ENCODE data around the gene METRN.
"Not testable (repeated sequence)": the region's sequence is repeated elsewhere in the genome, so short reads cannot be mapped to it uniquely, and the experiment has no call there.

Gene METRN

GRCh38 chr16:684961-685696 is 29.8 kb upstream of the METRN start:
- Histone ChIP-seq H3K36me3 (ENCODE audit: control insufficient read depth, insufficient read depth, low read length, severe bottlenecking) (peaks cover 25% of the 10 kb centered on the region), H3K9ac (ENCODE audit: low read length) (no peak overlapping the region), H3K4me1 (ENCODE audit: control insufficient read depth, insufficient read depth, low read length) (peaks cover 40% of the 10 kb centered on the region), H3K4me3 (ENCODE audit: low read length) (no peak overlapping the region), H3K9me3 (ENCODE audit: control insufficient read depth, low read length) (no peaks in the 10 kb centered on the region), H3K27me3 (replicated peaks; ENCODE audit: control insufficient read depth, insufficient read depth, low read length) (no peaks in the 10 kb centered on the region)
- DNase-seq (ENCODE audit: low read depth), result no peak

GRCh38 chr16:685967-686366 is 29.0 kb upstream of the METRN start:
- Histone ChIP-seq H3K4me3 (ENCODE audit: low read length) (no peak overlapping the region), H3K27me3 (replicated peaks; ENCODE audit: control insufficient read depth, insufficient read depth, low read length) (no peaks in the 10 kb centered on the region), H3K9ac (ENCODE audit: low read length) (no peak overlapping the region), H3K36me3 (ENCODE audit: control insufficient read depth, insufficient read depth, low read length, severe bottlenecking) (peaks cover 25% of the 10 kb centered on the region), H3K9me3 (ENCODE audit: control insufficient read depth, low read length) (no peaks in the 10 kb centered on the region), H3K4me1 (ENCODE audit: control insufficient read depth, insufficient read depth, low read length) (peaks cover 40% of the 10 kb centered on the region)
- DNase-seq (ENCODE audit: low read depth), result peak; percentile 52

GRCh38 chr16:686459-687260 is 28.3 kb upstream of the METRN start:
- no peak overlapping the region for H3K9ac ChIP-seq (ENCODE audit: low read length)
- peaks cover 33% of the 10 kb centered on the region for H3K4me1 ChIP-seq (ENCODE audit: control insufficient read depth, insufficient read depth, low read length)
- no peak overlapping the region for H3K4me3 ChIP-seq (ENCODE audit: low read length)
- H3K27me3 ChIP-seq (replicated peaks; ENCODE audit: control insufficient read depth, insufficient read depth, low read length), result no peaks in the 10 kb centered on the region
- peaks cover 21% of the 10 kb centered on the region for H3K36me3 ChIP-seq (ENCODE audit: control insufficient read depth, insufficient read depth, low read length, severe bottlenecking)
- no peak for DNase-seq (ENCODE audit: low read depth)
- no peaks in the 10 kb centered on the region for H3K9me3 ChIP-seq (ENCODE audit: control insufficient read depth, low read length)

- no peaks in the 10 kb centered on the region for H3K27me3 ChIP-seq (replicated peaks; ENCODE audit: control insufficient read depth, insufficient read depth, low read length)
- H3K4me1 ChIP-seq (ENCODE audit: control insufficient read depth, insufficient read depth, low read length), result peaks cover 25% of the 10 kb centered on the region
- no peak for DNase-seq (ENCODE audit: low read depth)
- peaks cover 13% of the 10 kb centered on the region for H3K36me3 ChIP-seq (ENCODE audit: control insufficient read depth, insufficient read depth, low read length, severe bottlenecking)
- no peak overlapping the region for H3K4me3 ChIP-seq (ENCODE audit: low read length)
- no peak overlapping the region for H3K9ac ChIP-seq (ENCODE audit: low read length)
- no peaks in the 10 kb centered on the region for H3K9me3 ChIP-seq (ENCODE audit: control insufficient read depth, low read length)
Observed at GRCh38 chr16:687499-687898, 27.4 kb upstream of the METRN start.

- Histone ChIP-seq H3K27me3 (replicated peaks; ENCODE audit: control insufficient read depth, insufficient read depth, low read length) (peaks cover 7% of the 10 kb centered on the region), H3K9me3 (ENCODE audit: control insufficient read depth, low read length) (no peaks in the 10 kb centered on the region), H3K4me3 (ENCODE audit: low read length) (peak overlapping the region; percentile 96)
Observed at GRCh38 chr16:689175-689897, 25.6 kb upstream of the METRN start.

GRCh38 chr16:691242-691641 is 23.7 kb upstream of the METRN start:
- H3K9me3 ChIP-seq (ENCODE audit: control insufficient read depth, low read length); DNase-seq (ENCODE audit: low read depth); H3K4me3 ChIP-seq (ENCODE audit: low read length); H3K9ac ChIP-seq (ENCODE audit: low read length); H3K36me3 ChIP-seq (ENCODE audit: control insufficient read depth, insufficient read depth, low read length, severe bottlenecking): not testable (repeated sequence)
- peaks cover 14% of the 10 kb centered on the region for H3K27me3 ChIP-seq (replicated peaks; ENCODE audit: control insufficient read depth, insufficient read depth, low read length)
- peaks cover 14% of the 10 kb centered on the region for H3K4me1 ChIP-seq (ENCODE audit: control insufficient read depth, insufficient read depth, low read length)

More at GRCh38 chr16:689175-689897, 25.6 kb upstream of the METRN start:
- DNase-seq (ENCODE audit: low read depth), result no peak
- Histone ChIP-seq H3K9ac (ENCODE audit: low read length) (peak overlapping the region; percentile 97), H3K36me3 (ENCODE audit: control insufficient read depth, insufficient read depth, low read length, severe bottlenecking) (peaks cover 5% of the 10 kb centered on the region), H3K4me1 (ENCODE audit: control insufficient read depth, insufficient read depth, low read length) (peaks cover 14% of the 10 kb centered on the region)

GRCh38 chr16:692356-693108 is 22.4 kb upstream of the METRN start:
- H3K9ac ChIP-seq (ENCODE audit: low read length), result no peak overlapping the region
- H3K27me3 ChIP-seq (replicated peaks; ENCODE audit: control insufficient read depth, insufficient read depth, low read length), result peaks cover 14% of the 10 kb centered on the region
- peaks cover 14% of the 10 kb centered on the region for H3K4me1 ChIP-seq (ENCODE audit: control insufficient read depth, insufficient read depth, low read length)
- no peak overlapping the region for H3K4me3 ChIP-seq (ENCODE audit: low read length)
- no peaks in the 10 kb centered on the region for H3K36me3 ChIP-seq (ENCODE audit: control insufficient read depth, insufficient read depth, low read length, severe bottlenecking)
- H3K9me3 ChIP-seq (ENCODE audit: control insufficient read depth, low read length), result no peaks in the 10 kb centered on the region
- no peak for DNase-seq (ENCODE audit: low read depth)

- no peak for DNase-seq (ENCODE audit: low read depth)
- peaks cover 14% of the 10 kb centered on the region for H3K4me1 ChIP-seq (ENCODE audit: control insufficient read depth, insufficient read depth, low read length)
- H3K4me3 ChIP-seq (ENCODE audit: low read length), result no peak overlapping the region
- H3K9ac ChIP-seq (ENCODE audit: low read length), result no peak overlapping the region
- no peaks in the 10 kb centered on the region for H3K36me3 ChIP-seq (ENCODE audit: control insufficient read depth, insufficient read depth, low read length, severe bottlenecking)
- no peaks in the 10 kb centered on the region for H3K9me3 ChIP-seq (ENCODE audit: control insufficient read depth, low read length)
- peaks cover 14% of the 10 kb centered on the region for H3K27me3 ChIP-seq (replicated peaks; ENCODE audit: control insufficient read depth, insufficient read depth, low read length)
Observed at GRCh38 chr16:693364-693763, 21.6 kb upstream of the METRN start.

- DNase-seq (ENCODE audit: low read depth), result no peak
- Histone ChIP-seq H3K9me3 (ENCODE audit: control insufficient read depth, low read length) (no peaks in the 10 kb centered on the region), H3K4me3 (ENCODE audit: low read length) (no peak overlapping the region), H3K9ac (ENCODE audit: low read length) (no peak overlapping the region), H3K27me3 (replicated peaks; ENCODE audit: control insufficient read depth, insufficient read depth, low read length) (peaks cover 14% of the 10 kb centered on the region), H3K36me3 (ENCODE audit: control insufficient read depth, insufficient read depth, low read length, severe bottlenecking) (no peaks in the 10 kb centered on the region), H3K4me1 (ENCODE audit: control insufficient read depth, insufficient read depth, low read length) (peaks cover 10% of the 10 kb centered on the region)
Observed at GRCh38 chr16:693766-694165, 21.2 kb upstream of the METRN start.

GRCh38 chr16:694187-694862 is 20.6 kb upstream of the METRN start:
- no peak overlapping the region for H3K9ac ChIP-seq (ENCODE audit: low read length)
- H3K4me1 ChIP-seq (ENCODE audit: control insufficient read depth, insufficient read depth, low read length), result peaks cover 5% of the 10 kb centered on the region
- no peaks in the 10 kb centered on the region for H3K9me3 ChIP-seq (ENCODE audit: control insufficient read depth, low read length)
- peaks cover 16% of the 10 kb centered on the region for H3K27me3 ChIP-seq (replicated peaks; ENCODE audit: control insufficient read depth, insufficient read depth, low read length)
- H3K4me3 ChIP-seq (ENCODE audit: low read length), result no peak overlapping the region
- DNase-seq (ENCODE audit: low read depth), result no peak
- H3K36me3 ChIP-seq (ENCODE audit: control insufficient read depth, insufficient read depth, low read length, severe bottlenecking), result no peaks in the 10 kb centered on the region
